ENCODE results near the gene PTPRT. TPM values are rescaled to one million over a fixed set of nuclear protein-coding genes. Genes with fewer than 3 reads are reported as not detected.

Gene PTPRT
- total RNA-seq, 2 experiments from 2014 or later = not detected

DNA sequence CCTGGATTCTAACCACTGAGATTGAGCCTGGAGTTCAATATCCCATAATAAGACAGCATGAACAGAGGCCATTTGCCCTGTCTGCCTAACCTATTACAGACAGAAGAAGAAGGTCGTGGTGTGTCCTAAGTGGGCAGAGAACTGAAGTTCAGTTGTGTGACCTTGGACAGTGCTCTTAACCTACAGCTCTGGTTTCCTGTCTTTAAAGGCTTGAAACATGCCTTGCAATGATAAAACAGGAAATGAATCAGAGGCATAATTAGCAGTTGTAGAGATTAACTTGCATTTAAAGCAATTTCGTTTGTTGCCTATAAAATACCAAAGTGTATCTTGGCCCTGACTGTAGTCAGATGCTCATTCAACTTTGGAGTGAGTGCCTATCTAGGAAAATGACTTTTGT is 1064.3 kb downstream of the PTPRT start:
- ATAC-seq (ENCODE audit: low read depth) (no peak), DNase-seq (no peak)
- Mint-ChIP-seq H3K4me1 (no peaks in the 10 kb centered on the region), H3K4me3 (no peak overlapping the region), H3K27ac (no peak overlapping the region), H3K9me3 (no peaks in the 10 kb centered on the region), H3K27me3 (no peaks in the 10 kb centered on the region), H3K36me3 (no peaks in the 10 kb centered on the region)
- POLR2A ChIA-PET = no interaction called here

DNA sequence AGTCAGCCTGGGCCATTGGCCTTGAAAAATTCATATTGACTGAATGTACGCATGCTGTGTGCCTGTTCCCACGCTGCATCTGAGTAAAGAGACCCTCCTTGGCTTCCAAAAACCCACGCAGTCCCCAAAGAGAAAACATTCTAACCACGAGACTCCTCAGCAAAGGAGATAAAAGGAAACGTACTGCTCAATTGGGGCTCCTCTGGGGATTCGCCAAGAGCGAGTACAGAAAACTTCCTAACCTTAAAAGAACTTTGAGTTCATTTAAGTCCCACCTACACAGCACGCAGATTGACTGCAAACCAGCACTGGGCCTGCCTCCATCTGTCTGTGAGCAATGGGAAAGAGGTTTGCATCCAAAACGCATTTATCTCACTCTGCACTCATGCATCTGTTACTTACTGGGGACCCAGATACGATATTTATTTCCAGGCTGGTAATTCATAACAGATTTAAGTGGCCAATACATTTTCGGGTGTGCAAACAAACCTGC is 1065.7 kb downstream of the PTPRT start:
- no peaks in the 10 kb centered on the region for H3K9me3 Mint-ChIP-seq
- H3K27me3 Mint-ChIP-seq = no peaks in the 10 kb centered on the region
- no peak overlapping the region for H3K4me3 Mint-ChIP-seq
- no peaks in the 10 kb centered on the region for H3K36me3 Mint-ChIP-seq
- no peak for DNase-seq
- ATAC-seq (ENCODE audit: low read depth) = no peak
- no peaks in the 10 kb centered on the region for H3K4me1 Mint-ChIP-seq
- POLR2A ChIA-PET = no interaction called here
- no peak overlapping the region for H3K27ac Mint-ChIP-seq

GRCh38 chr20:42118409-42119125 is 1071.1 kb downstream of the PTPRT start:
- ATAC-seq (ENCODE audit: low read depth) = no peak
- DNase-seq = no peak
- no peaks in the 10 kb centered on the region for H3K27me3 Mint-ChIP-seq
- no peak overlapping the region for H3K27ac Mint-ChIP-seq
- POLR2A ChIA-PET = no interaction called here
- no peak overlapping the region for H3K4me3 Mint-ChIP-seq
- no peaks in the 10 kb centered on the region for H3K36me3 Mint-ChIP-seq
- H3K9me3 Mint-ChIP-seq = no peaks in the 10 kb centered on the region
- no peaks in the 10 kb centered on the region for H3K4me1 Mint-ChIP-seq

DNA sequence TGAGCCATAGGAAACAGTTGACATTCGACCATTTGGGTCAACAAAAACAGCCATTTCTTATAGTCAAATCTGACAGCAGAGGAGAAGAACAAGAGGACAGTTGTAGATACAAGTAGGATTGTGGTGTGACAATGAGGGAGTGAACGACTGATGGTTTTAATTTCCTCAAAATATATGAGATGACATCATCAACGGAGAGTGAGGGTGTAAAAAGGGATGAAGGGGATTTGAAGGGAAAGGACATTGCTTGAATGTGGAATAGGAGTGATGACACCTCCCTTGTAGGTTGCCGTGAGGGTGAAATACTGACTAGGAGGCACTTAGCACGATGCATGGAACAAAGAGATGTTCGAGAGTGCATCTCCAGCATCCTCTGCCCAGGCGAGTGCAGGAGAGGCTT is 1071.7 kb downstream of the PTPRT start:
- no peak for ATAC-seq (ENCODE audit: low read depth)
- H3K4me3 Mint-ChIP-seq = no peak overlapping the region
- H3K27ac Mint-ChIP-seq = no peak overlapping the region
- DNase-seq = no peak
- H3K4me1 Mint-ChIP-seq = no peaks in the 10 kb centered on the region
- POLR2A ChIA-PET = no interaction called here
- no peaks in the 10 kb centered on the region for H3K27me3 Mint-ChIP-seq
- no peaks in the 10 kb centered on the region for H3K36me3 Mint-ChIP-seq
- no peaks in the 10 kb centered on the region for H3K9me3 Mint-ChIP-seq

- H3K4me1 Mint-ChIP-seq = no peaks in the 10 kb centered on the region
- H3K4me3 Mint-ChIP-seq = no peak overlapping the region
- no peak overlapping the region for H3K27ac Mint-ChIP-seq
- no peaks in the 10 kb centered on the region for H3K36me3 Mint-ChIP-seq
- no peaks in the 10 kb centered on the region for H3K9me3 Mint-ChIP-seq
- no peaks in the 10 kb centered on the region for H3K27me3 Mint-ChIP-seq
- ATAC-seq (ENCODE audit: low read depth) = no peak
- DNase-seq = no peak
- POLR2A ChIA-PET = no interaction called here
Observed at GRCh38 chr20:42113236-42113635, 1076.5 kb downstream of the PTPRT start.

DNA sequence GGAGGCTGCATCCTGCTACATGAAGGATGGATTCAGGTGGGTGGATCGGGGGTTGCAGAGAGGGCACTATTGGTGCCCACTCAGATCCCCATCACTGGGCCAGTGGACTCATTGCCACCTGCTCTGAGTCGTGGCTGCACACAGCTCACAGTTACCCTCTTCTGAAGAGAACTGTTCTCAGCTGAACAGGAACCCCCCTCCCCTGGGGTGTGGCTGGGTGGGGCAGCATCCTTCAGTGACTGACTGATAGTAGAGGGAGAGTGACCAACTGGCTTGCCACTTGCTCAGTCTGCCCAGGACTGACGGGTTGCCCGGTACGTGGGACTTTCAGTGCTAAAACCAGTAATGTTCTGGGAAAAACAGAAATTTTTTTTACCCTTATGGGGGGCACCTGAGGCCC is 1077.5 kb downstream of the PTPRT start:
- H3K27me3 Mint-ChIP-seq = no peaks in the 10 kb centered on the region
- H3K4me3 Mint-ChIP-seq = no peak overlapping the region
- POLR2A ChIA-PET = no interaction called here
- H3K4me1 Mint-ChIP-seq = no peaks in the 10 kb centered on the region
- H3K9me3 Mint-ChIP-seq = no peaks in the 10 kb centered on the region
- H3K27ac Mint-ChIP-seq = no peak overlapping the region
- ATAC-seq (ENCODE audit: low read depth) (no peak), DNase-seq (no peak)
- H3K36me3 Mint-ChIP-seq = no peaks in the 10 kb centered on the region

DNA sequence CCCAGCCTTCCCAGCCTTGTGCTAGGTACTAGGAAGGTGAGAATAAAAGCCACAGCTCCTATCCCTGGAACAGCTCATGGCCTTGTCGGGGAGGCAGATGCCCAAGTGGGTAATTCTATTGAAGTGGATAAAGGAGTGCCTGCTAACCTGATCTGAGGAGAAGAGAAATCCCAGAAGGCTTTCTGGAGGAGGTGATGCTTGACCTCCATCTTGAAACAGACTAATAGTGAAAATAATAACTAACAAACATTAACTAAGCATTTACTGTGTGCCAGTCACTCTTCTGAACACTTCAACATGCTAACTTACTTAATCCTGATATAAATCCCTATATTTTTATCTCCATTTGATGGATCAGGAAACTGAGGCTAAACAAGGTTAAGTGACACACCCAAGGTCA is 1078.4 kb downstream of the PTPRT start:
- ATAC-seq (ENCODE audit: low read depth) = no peak
- no peak for DNase-seq
- Mint-ChIP-seq H3K4me3 (no peak overlapping the region), H3K4me1 (no peaks in the 10 kb centered on the region), H3K9me3 (no peaks in the 10 kb centered on the region), H3K27me3 (no peaks in the 10 kb centered on the region), H3K36me3 (no peaks in the 10 kb centered on the region), H3K27ac (no peak overlapping the region)
- POLR2A ChIA-PET = no interaction called here

DNA sequence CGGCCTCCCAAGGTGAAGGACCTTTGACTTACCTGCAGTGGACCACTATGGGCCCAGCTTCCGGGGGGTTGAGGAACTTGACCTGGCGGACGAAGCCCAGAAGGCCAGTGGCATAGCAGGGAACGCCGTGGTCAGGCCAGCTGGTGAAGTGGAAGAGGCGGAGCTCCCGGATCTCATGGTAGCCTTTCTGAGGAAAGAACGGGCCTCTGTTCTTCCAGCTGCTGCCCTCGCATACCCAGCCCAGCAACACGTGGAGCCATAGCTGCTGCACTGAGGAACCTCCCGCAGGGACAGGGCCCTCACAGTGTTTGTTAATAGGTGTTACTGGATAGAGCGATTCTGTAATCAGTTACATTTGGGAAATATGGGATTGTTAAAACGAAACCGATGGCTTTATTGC is 1079.4 kb downstream of the PTPRT start:
- ATAC-seq (ENCODE audit: low read depth) (no peak), DNase-seq (no peak)
- H3K4me1 Mint-ChIP-seq = no peaks in the 10 kb centered on the region
- POLR2A ChIA-PET = no interaction called here
- H3K36me3 Mint-ChIP-seq = no peaks in the 10 kb centered on the region
- H3K4me3 Mint-ChIP-seq = no peak overlapping the region
- H3K27me3 Mint-ChIP-seq = no peaks in the 10 kb centered on the region
- H3K9me3 Mint-ChIP-seq = no peaks in the 10 kb centered on the region
- no peak overlapping the region for H3K27ac Mint-ChIP-seq

GRCh38 chr20:42102000-42102399 is 1087.7 kb downstream of the PTPRT start:
- peaks cover 1% of the 10 kb centered on the region for H3K9me3 Mint-ChIP-seq
- no peaks in the 10 kb centered on the region for H3K27me3 Mint-ChIP-seq
- no peak overlapping the region for H3K27ac Mint-ChIP-seq
- POLR2A ChIA-PET = no interaction called here
- no peaks in the 10 kb centered on the region for H3K36me3 Mint-ChIP-seq
- DNase-seq (no peak), ATAC-seq (ENCODE audit: low read depth) (no peak)
- no peaks in the 10 kb centered on the region for H3K4me1 Mint-ChIP-seq
- H3K4me3 Mint-ChIP-seq = no peak overlapping the region

DNA sequence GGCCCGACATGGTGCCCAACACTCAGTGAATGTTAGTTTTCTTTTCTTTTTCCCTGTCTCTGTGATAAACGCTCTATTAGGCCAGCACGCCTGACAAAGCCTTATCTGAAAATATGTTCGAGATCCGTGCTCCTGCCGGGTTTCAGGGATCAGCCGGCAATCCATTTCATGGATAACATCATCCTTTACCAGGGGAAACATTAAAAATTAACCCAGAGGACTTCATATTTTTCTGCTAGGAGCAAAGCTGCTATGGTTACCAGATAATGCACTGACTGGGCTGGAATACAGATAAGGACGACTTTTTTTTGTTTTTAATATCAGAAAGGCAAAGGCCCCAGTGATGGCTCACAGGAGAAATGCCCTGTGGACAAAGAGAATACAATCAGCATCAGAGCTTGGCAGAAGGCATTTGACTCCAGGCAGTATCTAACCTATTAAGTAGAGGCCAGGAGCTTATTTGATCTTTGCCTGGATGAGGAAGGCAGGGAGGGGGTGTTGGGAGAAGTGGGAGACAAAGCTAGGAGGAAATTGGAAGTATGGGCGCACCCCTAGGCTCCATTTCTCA is 1089.5 kb downstream of the PTPRT start:
- ATAC-seq (ENCODE audit: low read depth) (no peak), DNase-seq (no peak)
- no peaks in the 10 kb centered on the region for H3K4me1 Mint-ChIP-seq
- H3K36me3 Mint-ChIP-seq = no peaks in the 10 kb centered on the region
- no peak overlapping the region for H3K27ac Mint-ChIP-seq
- H3K9me3 Mint-ChIP-seq = peaks cover 1% of the 10 kb centered on the region
- POLR2A ChIA-PET = no interaction called here
- H3K4me3 Mint-ChIP-seq = no peak overlapping the region
- H3K27me3 Mint-ChIP-seq = no peaks in the 10 kb centered on the region

- Mint-ChIP-seq H3K36me3 (no peaks in the 10 kb centered on the region), H3K27ac (no peak overlapping the region), H3K4me1 (no peaks in the 10 kb centered on the region), H3K27me3 (no peaks in the 10 kb centered on the region), H3K9me3 (peaks cover 1% of the 10 kb centered on the region), H3K4me3 (no peak overlapping the region)
- no peak for DNase-seq
- ATAC-seq (ENCODE audit: low read depth) = no peak
- POLR2A ChIA-PET = no interaction called here
Observed at GRCh38 chr20:42099101-42099500, 1090.6 kb downstream of the PTPRT start.

GRCh38 chr20:42098418-42098817 is 1091.3 kb downstream of the PTPRT start:
- DNase-seq (no peak), ATAC-seq (ENCODE audit: low read depth) (no peak)
- Mint-ChIP-seq H3K4me3 (no peak overlapping the region), H3K27ac (no peak overlapping the region), H3K27me3 (no peaks in the 10 kb centered on the region), H3K4me1 (no peaks in the 10 kb centered on the region), H3K9me3 (peaks cover 1% of the 10 kb centered on the region), H3K36me3 (no peaks in the 10 kb centered on the region)
- POLR2A ChIA-PET = no interaction called here

- Mint-ChIP-seq H3K36me3 (no peaks in the 10 kb centered on the region), H3K4me1 (no peaks in the 10 kb centered on the region), H3K27me3 (no peaks in the 10 kb centered on the region), H3K9me3 (no peaks in the 10 kb centered on the region), H3K4me3 (no peak overlapping the region), H3K27ac (no peak overlapping the region)
- no peak for ATAC-seq (ENCODE audit: low read depth)
- POLR2A ChIA-PET = no interaction called here
- no peak for DNase-seq
Observed at GRCh38 chr20:42097741-42098140, 1092.0 kb downstream of the PTPRT start.

GRCh38 chr20:42095221-42095620 is 1094.5 kb downstream of the PTPRT start:
- Mint-ChIP-seq H3K4me3 (no peak overlapping the region), H3K4me1 (no peaks in the 10 kb centered on the region), H3K9me3 (no peaks in the 10 kb centered on the region), H3K27me3 (no peaks in the 10 kb centered on the region), H3K27ac (no peak overlapping the region), H3K36me3 (no peaks in the 10 kb centered on the region)
- POLR2A ChIA-PET = no interaction called here
- ATAC-seq (ENCODE audit: low read depth) (no peak), DNase-seq (no peak)

Data from activated naive CD8-positive, alpha-beta T cell treated with anti-CD3 and anti-CD28 coated beads, Interleukin-2, amount 10 ng/mL, durations not matched to agents 7 days and 5 days (primary cell).